ENCODE data around the gene ATP7B. TPM values are rescaled to one million over a fixed set of nuclear protein-coding genes. Genes with fewer than 3 reads are reported as not detected.

The ATP7B gene
- total RNA-seq, 1 experiment from 2014 or later: 11.6 TPM

DNA sequence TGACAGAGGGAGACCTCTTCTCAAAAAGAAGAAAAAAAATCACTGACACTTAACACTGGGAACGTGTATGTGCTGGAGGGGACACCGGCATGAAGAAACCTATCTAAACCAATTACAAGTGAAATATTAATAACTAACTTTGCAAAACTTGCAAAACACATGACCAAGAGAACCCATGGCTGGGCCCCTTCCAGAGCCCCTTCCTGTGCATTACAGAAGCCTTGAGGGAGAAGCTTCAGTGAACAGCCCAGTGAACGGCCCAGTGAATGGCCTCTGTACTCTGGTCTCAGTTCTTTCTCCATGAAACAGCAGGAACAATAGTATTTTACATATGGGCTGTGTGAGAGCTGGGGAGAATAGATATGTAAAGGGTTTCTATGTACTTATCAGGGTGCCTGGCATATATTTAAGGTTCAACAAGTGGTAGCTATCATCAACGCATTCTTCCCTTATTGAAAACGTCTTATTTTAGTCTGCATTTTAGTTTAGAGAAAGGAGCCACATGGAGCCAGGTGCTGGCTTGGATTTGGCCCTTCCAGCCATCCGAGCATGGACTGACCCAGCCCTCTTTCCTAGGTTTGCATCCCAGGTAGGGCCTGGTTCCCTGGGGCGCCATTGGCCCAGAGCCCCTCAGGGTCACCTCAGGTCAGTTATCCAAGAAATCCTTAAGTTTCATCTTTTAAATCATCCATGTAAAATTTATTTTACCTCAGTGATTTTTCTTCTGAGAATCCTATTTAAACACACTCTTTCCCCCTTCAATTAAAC lies 95.0 kb downstream of the ATP7B start:
- TF ChIP-seq ETV6 (CRISPR knock-in tag; IDR thresholded peaks at IDR 0.05) (no peak), TEAD4 (CRISPR knock-in tag; IDR thresholded peaks at IDR 0.05) (no peak), IRF2 (CRISPR knock-in tag; IDR thresholded peaks at IDR 0.05; ENCODE audit: borderline replicate concordance, low read depth) (no peak), TEAD1 (CRISPR knock-in tag; IDR thresholded peaks at IDR 0.05) (no peak), NFE2L1 (CRISPR knock-in tag; IDR thresholded peaks at IDR 0.05) (no peak), ESRRA (CRISPR knock-in tag; IDR thresholded peaks at IDR 0.05; ENCODE audit: borderline replicate concordance) (no peak), ATF1 (CRISPR knock-in tag; IDR thresholded peaks at IDR 0.05) (no peak)
- TF ChIP-seq, protein P1, sequence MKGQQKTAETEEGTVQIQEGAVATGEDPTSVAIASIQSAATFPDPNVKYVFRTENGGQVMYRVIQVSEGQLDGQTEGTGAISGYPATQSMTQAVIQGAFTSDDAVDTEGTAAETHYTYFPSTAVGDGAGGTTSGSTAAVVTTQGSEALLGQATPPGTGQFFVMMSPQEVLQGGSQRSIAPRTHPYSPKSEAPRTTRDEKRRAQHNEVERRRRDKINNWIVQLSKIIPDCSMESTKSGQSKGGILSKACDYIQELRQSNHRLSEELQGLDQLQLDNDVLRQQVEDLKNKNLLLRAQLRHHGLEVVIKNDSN (CRISPR knock-in tag; IDR thresholded peaks at IDR 0.05): no peak
- TF ChIP-seq, protein P2, sequence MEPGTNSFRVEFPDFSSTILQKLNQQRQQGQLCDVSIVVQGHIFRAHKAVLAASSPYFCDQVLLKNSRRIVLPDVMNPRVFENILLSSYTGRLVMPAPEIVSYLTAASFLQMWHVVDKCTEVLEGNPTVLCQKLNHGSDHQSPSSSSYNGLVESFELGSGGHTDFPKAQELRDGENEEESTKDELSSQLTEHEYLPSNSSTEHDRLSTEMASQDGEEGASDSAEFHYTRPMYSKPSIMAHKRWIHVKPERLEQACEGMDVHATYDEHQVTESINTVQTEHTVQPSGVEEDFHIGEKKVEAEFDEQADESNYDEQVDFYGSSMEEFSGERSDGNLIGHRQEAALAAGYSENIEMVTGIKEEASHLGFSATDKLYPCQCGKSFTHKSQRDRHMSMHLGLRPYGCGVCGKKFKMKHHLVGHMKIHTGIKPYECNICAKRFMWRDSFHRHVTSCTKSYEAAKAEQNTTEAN (CRISPR knock-in tag; IDR thresholded peaks at IDR 0.05): no peak
- TF ChIP-seq, protein P3, sequence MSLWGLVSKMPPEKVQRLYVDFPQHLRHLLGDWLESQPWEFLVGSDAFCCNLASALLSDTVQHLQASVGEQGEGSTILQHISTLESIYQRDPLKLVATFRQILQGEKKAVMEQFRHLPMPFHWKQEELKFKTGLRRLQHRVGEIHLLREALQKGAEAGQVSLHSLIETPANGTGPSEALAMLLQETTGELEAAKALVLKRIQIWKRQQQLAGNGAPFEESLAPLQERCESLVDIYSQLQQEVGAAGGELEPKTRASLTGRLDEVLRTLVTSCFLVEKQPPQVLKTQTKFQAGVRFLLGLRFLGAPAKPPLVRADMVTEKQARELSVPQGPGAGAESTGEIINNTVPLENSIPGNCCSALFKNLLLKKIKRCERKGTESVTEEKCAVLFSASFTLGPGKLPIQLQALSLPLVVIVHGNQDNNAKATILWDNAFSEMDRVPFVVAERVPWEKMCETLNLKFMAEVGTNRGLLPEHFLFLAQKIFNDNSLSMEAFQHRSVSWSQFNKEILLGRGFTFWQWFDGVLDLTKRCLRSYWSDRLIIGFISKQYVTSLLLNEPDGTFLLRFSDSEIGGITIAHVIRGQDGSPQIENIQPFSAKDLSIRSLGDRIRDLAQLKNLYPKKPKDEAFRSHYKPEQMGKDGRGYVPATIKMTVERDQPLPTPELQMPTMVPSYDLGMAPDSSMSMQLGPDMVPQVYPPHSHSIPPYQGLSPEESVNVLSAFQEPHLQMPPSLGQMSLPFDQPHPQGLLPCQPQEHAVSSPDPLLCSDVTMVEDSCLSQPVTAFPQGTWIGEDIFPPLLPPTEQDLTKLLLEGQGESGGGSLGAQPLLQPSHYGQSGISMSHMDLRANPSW (CRISPR knock-in tag; conservative IDR thresholded peaks at IDR 0.05; ENCODE audit: low read depth): no peak
- Mint-ChIP-seq H3K36me3 (no peaks in the 10 kb centered on the region), H3K27me3 (ENCODE audit: low read depth) (no peaks in the 10 kb centered on the region), H3K9me3 (no peaks in the 10 kb centered on the region), H3K27ac (no peak overlapping the region), H3K4me1 (peaks cover 11% of the 10 kb centered on the region), H3K4me3 (no peak overlapping the region)
- CTCF ChIA-PET: no interaction called here
- POLR2A ChIA-PET: no interaction called here
- DNase-seq (ENCODE audit: low spot score) (no peak), ATAC-seq (no peak)

DNA sequence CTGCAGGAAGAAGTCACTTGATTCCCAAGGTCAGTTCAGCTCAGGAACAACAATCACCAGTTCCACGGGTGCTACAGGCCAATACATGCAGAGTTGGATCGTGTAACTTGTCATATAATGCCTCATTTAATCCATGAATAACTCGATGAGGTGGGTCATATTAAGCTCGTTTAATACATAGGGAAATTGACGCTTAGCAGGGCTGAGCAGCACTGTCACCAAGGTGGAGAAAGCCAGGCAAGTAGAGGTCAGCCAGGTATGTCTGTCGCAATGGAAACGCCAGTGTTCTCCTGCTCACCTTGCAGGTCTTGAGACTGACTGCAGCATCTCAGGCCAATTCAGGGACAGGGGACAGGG lies 97.1 kb downstream of the ATP7B start:
- no peaks in the 10 kb centered on the region for H3K36me3 Mint-ChIP-seq

More for the DNA sequence above, 97.1 kb downstream of the ATP7B start:
- Mint-ChIP-seq H3K9me3 (no peaks in the 10 kb centered on the region), H3K4me1 (peaks cover 11% of the 10 kb centered on the region), H3K27ac (no peak overlapping the region), H3K27me3 (ENCODE audit: low read depth) (peaks cover 11% of the 10 kb centered on the region), H3K4me3 (no peak overlapping the region)
- DNase-seq (ENCODE audit: low spot score): no peak
- POLR2A ChIA-PET: no interaction called here
- TF ChIP-seq, protein P4, sequence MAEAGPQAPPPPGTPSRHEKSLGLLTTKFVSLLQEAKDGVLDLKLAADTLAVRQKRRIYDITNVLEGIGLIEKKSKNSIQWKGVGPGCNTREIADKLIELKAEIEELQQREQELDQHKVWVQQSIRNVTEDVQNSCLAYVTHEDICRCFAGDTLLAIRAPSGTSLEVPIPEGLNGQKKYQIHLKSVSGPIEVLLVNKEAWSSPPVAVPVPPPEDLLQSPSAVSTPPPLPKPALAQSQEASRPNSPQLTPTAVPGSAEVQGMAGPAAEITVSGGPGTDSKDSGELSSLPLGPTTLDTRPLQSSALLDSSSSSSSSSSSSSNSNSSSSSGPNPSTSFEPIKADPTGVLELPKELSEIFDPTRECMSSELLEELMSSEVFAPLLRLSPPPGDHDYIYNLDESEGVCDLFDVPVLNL (CRISPR knock-in tag; IDR thresholded peaks at IDR 0.05; ENCODE audit: borderline replicate concordance, low read depth): no peak
- TF ChIP-seq, protein P5, sequence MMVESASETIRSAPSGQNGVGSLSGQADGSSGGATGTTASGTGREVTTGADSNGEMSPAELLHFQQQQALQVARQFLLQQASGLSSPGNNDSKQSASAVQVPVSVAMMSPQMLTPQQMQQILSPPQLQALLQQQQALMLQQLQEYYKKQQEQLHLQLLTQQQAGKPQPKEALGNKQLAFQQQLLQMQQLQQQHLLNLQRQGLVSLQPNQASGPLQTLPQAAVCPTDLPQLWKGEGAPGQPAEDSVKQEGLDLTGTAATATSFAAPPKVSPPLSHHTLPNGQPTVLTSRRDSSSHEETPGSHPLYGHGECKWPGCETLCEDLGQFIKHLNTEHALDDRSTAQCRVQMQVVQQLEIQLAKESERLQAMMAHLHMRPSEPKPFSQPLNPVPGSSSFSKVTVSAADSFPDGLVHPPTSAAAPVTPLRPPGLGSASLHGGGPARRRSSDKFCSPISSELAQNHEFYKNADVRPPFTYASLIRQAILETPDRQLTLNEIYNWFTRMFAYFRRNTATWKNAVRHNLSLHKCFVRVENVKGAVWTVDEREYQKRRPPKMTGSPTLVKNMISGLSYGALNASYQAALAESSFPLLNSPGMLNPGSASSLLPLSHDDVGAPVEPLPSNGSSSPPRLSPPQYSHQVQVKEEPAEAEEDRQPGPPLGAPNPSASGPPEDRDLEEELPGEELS (CRISPR knock-in tag; IDR thresholded peaks at IDR 0.05): no peak
- ATAC-seq: no peak
- CTCF ChIA-PET: interaction anchor here (1.1 to 3.2 kb wide), 7 partner anchors 10 to 214 kb away, joined by 3 to 14 read pairs (median 10); partner anchors contain the start of genes NEK5 and TMEM272
